OCI-LY3 (cell line): ENCODE measurements around the gene ZNF654.

Experiments
- EZH2phosphoT487 ChIP-seq: fragments of 200-600 bp; shearing (Covaris generic); IDR thresholded peaks from 2 replicates; pipeline ENCODE4 v1.6.1; 2018; ENCODE audit warnings: antibody characterized with exemption, mixed run types, low read depth
- TF ChIP-seq, protein P1 (sequence below): fragments of 200-600, 300-600 bp; sonication (generic); IDR thresholded peaks from 2 replicates; pipeline ENCODE4 v1.5.1; 2014; ENCODE audit warnings: antibody characterized with exemption, low read length, low read depth

DNA sequence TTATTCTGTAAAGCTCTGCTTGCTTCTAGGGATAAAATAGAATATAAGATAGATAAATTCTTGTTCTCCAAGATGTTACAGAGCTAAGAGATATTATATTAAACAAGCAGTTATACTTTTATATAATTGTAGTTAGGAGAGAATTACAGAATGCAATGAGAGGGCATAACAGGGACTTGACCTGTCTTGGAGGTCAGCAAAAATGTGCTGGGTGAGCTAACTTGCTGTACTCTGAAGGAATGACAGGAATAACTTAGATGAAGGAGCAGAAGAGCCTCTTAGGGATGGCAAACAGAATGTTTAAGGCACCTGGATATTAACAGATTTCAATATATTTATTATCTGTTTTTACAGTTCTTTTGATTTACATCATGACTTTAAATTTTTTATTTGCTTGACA lies 33.2 kb downstream of the ZNF654 start:
- TF ChIP-seq, protein P1, sequence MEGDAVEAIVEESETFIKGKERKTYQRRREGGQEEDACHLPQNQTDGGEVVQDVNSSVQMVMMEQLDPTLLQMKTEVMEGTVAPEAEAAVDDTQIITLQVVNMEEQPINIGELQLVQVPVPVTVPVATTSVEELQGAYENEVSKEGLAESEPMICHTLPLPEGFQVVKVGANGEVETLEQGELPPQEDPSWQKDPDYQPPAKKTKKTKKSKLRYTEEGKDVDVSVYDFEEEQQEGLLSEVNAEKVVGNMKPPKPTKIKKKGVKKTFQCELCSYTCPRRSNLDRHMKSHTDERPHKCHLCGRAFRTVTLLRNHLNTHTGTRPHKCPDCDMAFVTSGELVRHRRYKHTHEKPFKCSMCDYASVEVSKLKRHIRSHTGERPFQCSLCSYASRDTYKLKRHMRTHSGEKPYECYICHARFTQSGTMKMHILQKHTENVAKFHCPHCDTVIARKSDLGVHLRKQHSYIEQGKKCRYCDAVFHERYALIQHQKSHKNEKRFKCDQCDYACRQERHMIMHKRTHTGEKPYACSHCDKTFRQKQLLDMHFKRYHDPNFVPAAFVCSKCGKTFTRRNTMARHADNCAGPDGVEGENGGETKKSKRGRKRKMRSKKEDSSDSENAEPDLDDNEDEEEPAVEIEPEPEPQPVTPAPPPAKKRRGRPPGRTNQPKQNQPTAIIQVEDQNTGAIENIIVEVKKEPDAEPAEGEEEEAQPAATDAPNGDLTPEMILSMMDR: no peak
- no peak for TF ChIP-seq EZH2phosphoT487
